GM19025 (cell line): ENCODE data around the gene DEGS2.
A peak's percentile ranks its signal among the peaks of the same experiment; 100 is the strongest.
"Not testable (repeated sequence)": the region's sequence is repeated elsewhere in the genome, so short reads cannot be mapped to it uniquely, and the experiment has no call there.

ENCODE experiments used
- ATAC-seq: cut with Tn5 transposase; IDR thresholded peaks from one replicate; pipeline ENCODE4 v1.9.1; 2021; ENCODE audit warnings: mild to moderate bottlenecking, low read depth, moderate library complexity; ENCODE audit not compliant: unreplicated experiment

DEGS2 gene

DNA sequence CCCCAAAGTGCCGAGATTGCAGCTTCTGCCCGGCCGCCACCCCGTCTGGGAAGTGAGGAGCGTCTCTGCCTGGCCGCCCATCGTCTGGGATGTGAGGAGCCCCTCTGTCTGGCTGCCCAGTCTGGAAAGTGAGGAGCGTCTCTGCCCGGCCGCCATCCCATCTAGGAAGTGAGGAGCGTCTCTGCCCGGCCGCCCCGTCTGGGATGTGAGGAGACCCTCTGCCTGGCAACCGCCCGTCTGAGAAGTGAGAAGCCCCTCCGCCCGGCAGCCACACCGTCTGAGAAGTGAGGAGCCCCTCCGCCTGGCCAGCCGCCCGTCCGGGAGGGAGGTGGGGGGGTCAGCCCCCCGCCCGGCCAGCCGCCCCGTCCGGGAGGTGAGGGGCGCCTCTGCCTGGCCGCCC, 21.2 kb upstream of the DEGS2 start:
- ATAC-seq: not testable (repeated sequence)

DNA sequence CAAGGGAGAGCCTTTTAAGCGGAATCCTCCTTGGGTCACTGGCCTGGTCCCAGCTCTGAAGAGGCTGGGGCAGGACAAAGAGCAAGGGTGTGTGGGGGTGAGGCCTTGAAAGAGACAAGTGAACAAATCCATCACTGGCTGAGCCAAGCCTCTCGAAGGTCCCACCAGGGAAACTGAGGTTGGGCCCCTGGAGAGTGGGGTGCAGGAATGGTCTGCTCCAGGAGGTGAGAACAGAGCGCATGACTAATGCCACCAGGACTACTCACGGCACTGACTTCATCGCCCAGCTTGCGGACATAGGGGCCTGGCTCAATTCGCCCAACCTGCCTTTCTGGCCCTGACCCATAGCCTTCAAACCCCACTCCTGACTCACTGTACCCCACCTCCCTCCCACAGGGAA, 19.2 kb upstream of the DEGS2 start:
- ATAC-seq: no peak

DNA sequence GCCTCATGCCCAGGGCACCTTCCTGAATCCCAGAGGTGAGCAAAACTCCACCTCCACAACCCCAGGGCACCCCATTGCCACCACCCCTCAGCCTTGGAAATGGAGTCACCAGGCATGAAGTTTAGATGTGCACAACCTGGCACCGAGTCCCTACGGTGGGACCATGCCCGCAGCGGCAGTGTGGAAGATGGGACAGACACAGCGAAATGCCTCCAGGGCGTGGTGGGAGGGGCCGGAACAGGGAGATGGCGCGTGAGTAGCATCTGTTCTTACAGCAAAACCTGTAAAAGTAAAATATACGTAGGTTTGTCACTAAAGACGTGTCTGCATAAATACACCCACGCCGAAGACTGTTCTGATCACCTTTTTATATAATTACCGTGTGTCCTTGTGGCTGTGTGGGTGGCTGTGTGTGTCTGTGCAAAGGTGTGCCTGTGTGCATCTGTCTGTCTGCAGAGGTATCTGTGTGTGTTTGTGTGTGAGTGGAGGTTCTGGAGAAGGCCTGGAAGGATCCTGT, 17.4 kb upstream of the DEGS2 start:
- ATAC-seq: no peak

DNA sequence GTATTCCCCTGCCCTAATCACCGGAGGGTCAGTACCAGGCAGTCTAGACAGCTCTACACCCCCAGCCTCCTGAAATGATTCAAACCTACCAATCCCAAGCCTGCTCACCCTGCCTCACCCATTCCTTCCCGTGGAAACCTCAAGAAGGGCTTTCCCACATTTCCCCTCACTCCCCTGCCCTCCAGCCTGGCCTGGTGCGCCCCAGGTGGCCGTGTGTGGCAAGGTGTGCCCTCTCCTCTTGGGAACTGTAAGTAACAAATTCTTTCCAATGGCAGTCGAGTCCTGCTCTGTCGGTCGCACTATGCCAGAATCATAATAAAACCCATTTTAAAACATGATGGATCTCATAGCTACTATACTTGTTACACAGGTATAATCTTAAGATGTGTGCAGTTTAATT, 13.9 kb upstream of the DEGS2 start:
- no peak for ATAC-seq

DNA sequence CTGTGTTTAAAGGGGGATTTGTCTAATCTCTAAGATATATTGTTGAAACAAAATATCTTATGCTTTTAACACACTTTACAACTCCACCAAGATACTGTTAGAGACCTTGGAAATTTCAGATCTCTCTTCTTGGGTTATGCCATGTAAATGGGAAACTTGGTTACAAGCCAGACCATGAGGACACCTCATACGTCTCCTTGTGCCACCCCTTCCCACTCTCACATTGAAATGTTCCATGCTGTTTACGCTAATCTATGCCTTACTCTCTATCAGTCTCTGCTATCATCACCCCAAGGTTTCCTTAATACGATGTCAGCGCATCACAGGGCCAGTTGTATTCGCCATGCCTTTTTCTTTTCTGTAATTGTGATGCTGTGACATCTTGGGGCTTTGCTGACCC, 13.4 kb upstream of the DEGS2 start:
- no peak for ATAC-seq

DNA sequence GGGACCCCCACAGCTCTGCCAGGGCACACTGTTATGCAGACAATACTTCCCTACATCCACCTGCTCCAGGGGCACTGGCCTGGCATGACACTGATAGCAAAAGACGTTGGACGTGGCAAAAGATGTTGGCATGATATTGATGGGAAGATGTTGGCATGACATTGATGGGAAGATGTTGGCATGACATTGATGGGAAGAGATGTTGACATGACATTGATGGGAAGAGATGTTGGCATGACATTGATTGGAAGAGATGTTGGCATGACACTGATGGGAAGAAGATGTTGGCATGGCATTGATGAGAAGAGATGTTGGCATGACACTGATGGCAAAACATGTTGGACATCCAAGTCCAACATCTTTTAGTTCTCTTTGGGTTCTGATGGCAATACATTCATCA, 11.4 kb upstream of the DEGS2 start:
- no peak for ATAC-seq

DNA sequence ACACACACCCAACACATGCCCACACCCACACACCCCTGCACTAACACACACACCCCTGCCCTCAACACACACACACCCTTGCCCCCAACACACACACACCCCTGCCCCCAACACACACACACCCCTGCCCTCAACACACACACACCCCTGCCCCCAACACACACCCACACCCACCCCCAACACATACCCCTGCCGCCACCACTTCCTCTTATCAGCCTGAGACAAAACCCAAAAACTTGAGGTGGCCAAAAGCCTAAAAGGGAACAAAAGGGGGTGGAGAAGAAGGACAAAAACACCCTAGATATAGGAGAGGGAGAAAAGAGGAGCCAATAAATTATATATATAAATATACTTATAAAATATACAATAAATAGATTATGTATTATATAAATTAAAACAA, 9.1 kb upstream of the DEGS2 start:
- ATAC-seq: no peak

DNA sequence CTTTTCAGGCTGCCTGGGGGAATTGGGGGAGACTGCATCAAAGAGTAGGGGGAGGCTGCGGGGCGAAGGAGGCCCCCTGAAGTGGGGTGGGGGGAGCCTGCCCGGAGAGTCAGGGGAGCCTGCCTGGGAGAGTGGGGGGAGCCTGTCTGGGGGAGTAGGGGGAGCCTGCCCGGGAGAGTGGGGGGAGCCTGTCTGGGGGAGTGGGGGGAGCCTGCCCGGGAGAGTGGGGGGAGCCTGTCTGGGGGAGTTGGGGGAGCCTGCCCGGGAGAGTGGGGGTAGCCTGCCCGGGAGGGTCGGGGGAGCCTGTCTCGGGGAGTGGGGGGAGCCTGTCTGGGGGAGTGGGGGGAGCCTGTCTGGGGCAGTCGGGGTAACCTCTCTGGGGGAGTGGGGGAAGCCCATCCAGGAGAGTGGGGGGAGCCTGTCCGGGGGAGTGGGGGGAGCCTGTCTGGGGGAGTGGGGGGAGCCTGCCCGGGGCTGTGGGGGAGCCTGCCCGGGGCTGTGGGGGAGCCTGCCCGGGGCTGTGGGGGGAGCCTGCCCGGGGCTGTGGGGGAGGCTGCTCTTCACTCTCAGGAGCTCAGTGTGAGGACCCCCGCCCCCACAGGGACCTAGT, 6.5 kb upstream of the DEGS2 start:
- no peak for ATAC-seq

DNA sequence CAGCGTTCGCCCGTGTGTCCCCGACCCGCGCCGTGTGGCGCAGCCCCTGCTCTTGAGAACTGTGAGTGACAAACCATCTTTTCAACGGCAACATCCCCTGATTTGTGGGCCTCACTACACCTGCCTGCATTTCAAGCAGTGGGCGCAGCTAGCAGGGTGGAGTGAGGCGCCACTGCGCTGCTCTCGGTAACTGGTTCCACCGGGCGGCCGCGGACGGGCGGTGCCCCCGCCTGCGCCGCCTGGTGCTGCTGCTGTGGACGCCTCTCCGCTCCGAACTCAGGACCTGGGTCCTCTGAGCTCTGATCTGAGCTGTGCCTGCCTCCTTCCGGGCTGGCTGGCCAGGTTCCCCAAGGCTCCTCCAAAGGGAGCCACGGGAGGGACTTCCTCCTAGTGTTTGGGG, 5.9 kb upstream of the DEGS2 start:
- no peak for ATAC-seq

DNA sequence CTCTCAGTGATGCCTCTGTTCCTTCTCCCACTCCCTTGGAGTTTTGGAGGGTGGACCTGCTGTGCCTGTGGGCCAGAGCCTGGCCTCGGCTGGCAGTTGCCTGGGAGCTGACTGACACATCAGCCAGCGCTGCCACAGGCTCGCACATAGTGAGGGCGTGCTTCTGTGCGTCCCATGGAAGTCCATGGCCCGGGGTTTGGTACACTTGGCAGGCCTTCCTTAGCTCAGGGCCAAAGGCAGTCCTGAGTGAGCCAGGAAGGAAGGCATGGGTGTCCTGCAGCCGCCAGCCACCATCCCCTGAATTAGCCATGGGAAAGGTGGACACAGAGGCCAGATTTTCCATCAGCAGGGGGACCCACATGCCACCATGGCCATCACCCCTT, 1.1 kb upstream of the DEGS2 start:
- no peak for ATAC-seq

DNA sequence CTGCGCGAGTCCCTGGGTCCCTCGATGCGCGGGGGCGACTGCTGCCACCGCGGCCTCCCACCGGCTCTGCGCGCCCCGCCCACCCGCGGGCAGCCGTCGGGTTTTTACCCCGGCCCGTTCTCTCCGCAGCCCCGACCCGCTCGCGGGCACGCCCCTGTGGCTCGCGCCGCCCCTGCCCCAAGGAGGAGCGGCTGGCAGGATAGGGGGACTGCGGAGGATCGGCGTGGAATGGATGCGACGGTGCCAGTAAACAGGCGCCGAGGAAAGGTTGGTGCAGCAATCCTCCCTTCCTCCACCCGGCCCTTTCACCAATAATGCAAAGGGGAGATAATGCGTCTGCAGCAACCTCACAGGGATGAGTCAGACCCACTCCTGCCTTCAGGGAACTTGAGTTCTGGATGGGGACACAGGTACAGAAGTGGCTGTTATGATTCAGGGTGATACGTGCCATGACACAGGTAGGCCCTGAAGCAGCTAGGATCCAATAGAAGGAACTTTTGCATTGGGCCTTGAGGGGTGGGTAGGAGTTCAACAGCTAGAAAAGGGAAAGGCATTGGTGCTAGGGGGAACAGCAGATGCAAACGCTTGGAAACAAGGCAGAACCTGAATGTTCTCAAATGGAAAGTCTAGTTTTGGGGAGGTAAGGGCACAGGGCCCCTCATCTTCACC, 554 bp upstream of the DEGS2 start:
- peak; percentile 15 for ATAC-seq

DNA sequence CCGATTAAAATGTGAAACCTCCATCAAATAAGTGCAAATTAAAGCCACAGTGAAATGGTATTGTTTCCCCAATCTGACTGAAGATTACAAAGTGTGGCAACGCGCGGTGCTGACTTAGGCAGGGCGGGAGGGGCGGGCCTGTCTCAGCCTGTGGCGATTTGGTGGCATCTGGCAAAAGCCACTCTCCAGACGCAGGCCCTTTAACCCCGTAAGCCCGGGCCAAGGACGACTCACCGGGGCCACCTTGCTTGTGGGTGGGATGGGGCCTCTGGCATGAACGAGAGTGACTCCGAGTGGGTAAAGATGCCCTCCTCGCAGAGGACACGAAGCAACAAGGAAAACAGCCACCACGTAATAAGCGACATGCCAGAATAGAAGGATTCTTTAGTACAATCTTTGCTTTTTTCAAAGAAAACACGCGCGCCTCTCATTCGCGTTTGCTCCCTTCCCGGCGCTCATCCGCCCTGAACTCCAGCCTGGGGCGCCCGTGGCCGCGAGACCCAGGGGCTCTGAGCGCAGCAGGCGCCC, 815 bp downstream of the DEGS2 start:
- no peak for ATAC-seq

DNA sequence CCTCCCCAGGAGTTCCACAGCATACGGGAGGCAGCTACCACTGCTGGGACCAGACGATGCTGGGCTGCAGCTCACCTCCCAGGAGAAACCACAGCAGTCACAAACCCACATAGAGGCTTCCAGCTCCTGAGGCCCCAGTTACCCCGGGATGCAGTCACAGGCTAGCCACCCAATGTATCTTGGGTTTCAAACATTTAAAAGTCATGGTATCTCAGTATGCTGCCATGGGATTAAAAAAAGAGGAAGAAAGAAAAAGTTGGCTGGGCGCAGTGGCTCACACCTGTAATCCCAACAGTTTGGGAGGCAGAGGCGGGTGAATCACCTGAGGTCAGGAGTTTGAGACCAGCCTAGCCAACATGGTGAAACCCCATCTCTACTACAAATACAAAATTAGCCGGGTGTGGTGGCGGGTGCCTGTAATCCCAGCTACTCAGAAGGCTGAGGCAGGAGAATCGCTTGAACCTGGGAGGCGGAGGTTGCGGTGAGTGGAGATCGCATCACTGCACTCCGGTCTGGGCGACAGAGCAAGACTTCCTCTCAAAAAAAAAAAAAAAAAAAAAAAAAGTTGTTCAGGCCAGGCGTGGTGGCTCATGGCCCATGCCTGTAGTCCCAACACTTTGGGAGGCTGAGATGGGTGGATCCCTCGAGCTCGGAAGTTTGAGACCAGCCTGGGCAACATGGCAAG, 1.8 kb downstream of the DEGS2 start:
- not testable (repeated sequence) for ATAC-seq

DNA sequence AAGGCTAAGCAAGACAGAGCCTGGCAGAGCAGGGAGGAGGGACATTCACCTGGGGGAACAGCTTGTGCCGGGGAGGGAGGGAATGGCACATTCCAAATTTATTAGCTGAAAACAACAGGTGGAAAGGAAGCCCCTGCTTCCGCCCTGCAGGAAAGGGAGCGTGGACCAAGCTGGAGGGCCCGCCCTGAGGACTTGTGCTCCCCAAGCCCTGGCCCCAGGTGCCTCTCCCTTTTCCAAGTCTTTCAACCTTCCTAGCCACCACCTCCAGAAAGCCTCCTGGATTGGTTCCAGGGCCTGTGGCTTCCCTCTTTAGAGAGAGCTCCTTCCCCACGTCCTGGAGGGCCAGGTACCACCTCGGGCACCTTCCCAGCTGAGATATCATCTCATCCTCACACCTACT, 2.7 kb downstream of the DEGS2 start:
- no peak for ATAC-seq

DNA sequence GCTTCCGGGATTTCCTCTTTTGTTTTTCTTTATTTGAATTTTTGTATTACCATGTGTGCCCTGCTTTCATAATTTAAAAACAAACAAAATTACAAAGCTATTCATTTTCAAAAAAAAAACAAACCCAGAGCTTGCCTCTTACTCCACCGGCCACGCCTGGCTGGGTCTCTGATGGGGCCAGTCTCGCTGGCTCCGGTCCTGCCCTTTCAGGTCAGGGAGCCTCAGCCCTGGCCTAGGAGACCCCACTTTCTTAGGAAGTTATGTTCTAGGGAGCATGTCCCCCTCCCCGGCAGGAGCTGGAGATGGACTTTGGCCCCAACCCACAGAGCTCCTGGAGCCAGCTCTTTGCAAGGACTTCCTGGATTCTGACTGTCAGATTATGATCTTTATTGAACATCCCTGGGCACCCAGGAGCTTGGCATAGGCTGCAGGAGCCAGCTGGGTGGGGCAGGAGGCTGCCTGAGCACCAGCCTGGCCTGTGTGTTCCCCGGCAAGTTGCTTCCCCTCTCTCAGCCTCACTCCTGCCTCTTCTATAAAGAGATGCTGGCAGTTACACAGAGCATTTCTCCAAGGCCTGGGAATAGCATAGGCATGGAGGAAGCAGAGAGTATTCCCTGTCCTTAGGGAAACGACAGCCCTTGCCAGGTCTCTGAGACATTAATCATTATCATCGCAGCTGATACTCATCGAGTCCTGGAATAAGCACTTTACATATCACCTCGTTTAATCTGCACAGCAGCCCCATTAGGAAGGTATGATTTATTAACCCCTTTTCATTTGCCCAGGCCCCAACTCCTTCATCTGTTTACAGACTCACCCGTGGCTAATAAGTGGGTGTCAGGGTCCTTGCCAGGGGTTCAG, 3.5 kb downstream of the DEGS2 start:
- ATAC-seq: no peak

DNA sequence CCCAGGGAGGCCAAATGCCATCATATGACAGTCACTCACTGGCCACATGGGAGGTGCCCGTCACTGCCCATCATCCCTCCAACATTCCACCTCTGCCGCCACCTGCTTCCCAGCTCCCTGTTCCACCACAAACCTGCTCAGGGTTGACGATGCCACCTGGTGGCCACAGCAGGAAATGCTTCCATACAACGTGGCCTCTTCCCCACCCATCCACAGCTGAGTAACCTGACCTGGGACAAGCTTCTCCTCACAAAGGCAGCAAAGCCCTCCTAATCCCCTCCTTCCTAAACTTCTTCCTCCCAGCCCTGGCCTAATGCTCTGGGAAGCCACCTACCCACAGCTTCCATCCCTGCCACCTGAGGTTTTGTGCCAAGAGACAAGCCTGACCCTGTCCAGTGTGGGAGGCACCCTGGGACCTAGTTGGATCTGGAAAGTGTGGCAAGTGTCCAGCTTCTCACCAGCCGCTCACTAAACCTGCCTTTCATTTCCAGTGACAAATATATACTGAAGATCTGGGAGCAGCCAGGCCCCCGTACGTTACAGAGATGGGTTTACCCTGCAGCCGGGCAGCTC, 4.3 kb downstream of the DEGS2 start:
- ATAC-seq: no peak

DNA sequence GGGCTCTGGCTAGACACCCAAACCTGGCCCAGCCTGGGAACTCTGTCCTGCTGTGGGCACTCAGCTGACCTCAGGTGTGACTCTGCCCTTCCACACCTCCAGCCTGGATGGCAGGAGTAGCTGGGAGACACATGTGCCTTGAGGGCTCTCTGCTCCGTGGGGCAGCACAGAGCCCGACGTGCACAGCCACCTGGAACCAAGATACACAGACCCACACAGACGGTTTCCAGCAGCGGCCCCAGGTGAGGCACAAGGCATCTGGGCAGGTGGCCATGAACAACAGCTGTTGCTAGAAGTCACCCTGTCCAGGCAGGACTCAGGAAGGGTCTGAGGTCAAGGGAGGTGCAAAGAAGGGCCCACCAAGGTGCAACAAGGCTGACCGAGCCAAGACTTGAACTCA, 5.9 kb downstream of the DEGS2 start:
- no peak for ATAC-seq

DNA sequence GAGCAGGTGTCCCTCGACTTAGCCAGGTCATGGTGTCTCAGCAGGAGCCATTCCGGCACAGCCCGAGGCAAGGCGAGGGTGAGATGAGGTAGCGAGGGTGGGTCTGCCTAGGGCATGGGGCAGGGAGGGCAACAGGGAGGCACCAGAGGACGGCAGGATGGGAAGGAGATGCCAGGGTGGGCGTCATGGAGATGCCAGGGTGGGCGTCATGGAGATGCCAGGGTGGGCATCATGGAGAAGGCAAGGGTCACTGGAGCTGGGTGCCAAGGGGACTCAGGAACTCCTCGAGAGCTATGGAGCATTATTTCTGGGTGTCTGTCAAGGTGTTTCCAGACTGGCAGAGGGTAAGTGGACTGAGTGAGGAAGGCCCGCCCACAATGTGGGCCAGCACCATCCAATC, 7.4 kb downstream of the DEGS2 start:
- ATAC-seq: no peak

DNA sequence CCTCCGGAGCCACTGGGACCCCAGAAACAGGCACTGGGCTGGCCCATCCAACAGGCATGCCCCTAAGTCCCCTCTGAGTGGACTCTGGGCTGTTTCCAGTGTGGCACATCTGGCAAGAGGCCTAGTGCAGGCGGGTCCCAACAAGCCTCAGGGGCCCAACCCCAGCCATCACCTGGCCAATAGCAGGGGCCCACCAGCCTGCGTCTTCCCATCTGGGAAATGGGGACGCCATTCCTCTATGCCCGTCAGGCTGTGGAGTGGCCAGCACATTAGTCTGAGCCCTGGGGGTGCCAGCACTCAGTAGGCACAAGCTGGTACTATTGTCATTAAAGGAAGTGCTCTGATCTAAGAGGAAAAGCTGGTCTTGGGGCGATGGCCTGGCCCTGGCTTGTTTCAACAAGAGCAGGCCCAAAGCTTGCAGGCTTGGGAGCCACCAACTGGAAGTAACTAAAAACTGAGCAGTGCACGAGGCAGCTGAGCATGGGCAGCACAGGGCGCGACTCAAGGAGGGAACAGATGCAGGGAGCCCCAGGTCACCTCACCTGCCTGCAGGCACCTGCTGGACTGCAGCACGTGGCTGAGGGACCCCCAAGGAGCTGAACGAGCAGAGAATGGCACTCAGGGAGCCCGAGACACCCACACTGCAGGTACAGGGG, 8.4 kb downstream of the DEGS2 start:
- ATAC-seq: no peak
